A673 (cell line): Measurements from ENCODE around the gene FDXR. TPM values are rescaled to one million over a fixed set of nuclear protein-coding genes. Genes with fewer than 3 reads are reported as not detected.
"Not testable (repeated sequence)": the region's sequence is repeated elsewhere in the genome, so short reads cannot be mapped to it uniquely, and the experiment has no call there.

Source experiments
- BruUV-seq: library from RNA; stranded (reverse); fragments of 400-500 nt; replicated peaks from 2 replicates; lab custom pipeline; 2021; lab: Mats Ljungman, UMichigan
- CTCF ChIA-PET: fragments of 300-600 bp; sonication (Branson Sonifier 250); formaldehyde crosslinking; loops from one replicate; lab custom pipeline; 2022; ENCODE audit warnings: antibody characterized with exemption; lab: Charles Lee
- POLR2A ChIA-PET: fragments of 300-600 bp; sonication (Branson Sonifier 250); formaldehyde crosslinking; loops from one replicate; lab custom pipeline; 2022; ENCODE audit warnings: antibody characterized with exemption; ENCODE audit not compliant: low non-redundant PET; lab: Charles Lee
- DNase-seq: peaks from one replicate; pipeline ENCODE4 v3.0.0-alpha.2; 2015; ENCODE audit warnings: low spot score
- H3K27ac ChIP-seq: fragments of 200-600 bp; sonication (generic); 2 replicates; pipeline ENCODE4 v1.5.1; 2016; ENCODE audit warnings: mixed run types, low read depth, mild to moderate bottlenecking, mixed read lengths, antibody characterized with exemption, low read length; ENCODE audit not compliant: poor library complexity, severe bottlenecking
- H3K27me3 ChIP-seq: fragments of 200-600 bp; sonication (generic); replicated peaks from 2 replicates; pipeline ENCODE4 v1.6.1; 2017; ENCODE audit warnings: mixed run types, low read depth, mild to moderate bottlenecking, mixed read lengths, antibody characterized with exemption, low read length; ENCODE audit not compliant: insufficient read depth, poor library complexity
- H3K36me3 ChIP-seq: fragments of 200-600 bp; sonication (generic); 2 replicates; pipeline ENCODE4 v1.6.1; 2016; ENCODE audit warnings: mixed run types, mild to moderate bottlenecking, mixed read lengths, antibody characterized with exemption, low read length; ENCODE audit not compliant: insufficient read depth, poor library complexity, severe bottlenecking
- H3K4me1 ChIP-seq: fragments of 200-600 bp; sonication (generic); 2 replicates; pipeline ENCODE4 v1.6.1; 2017; ENCODE audit warnings: mixed run types, mild to moderate bottlenecking, mixed read lengths, antibody characterized with exemption, low read length; ENCODE audit not compliant: insufficient read depth, poor library complexity, severe bottlenecking
- H3K4me3 ChIP-seq: fragments of 200-600 bp; sonication (generic); 2 replicates; pipeline ENCODE4 v1.5.1; 2016; ENCODE audit warnings: low read depth, mixed run types, mild to moderate bottlenecking, mixed read lengths, low read length; ENCODE audit not compliant: poor library complexity, severe bottlenecking
- H3K9me3 ChIP-seq: fragments of 200-600 bp; sonication (generic); 2 replicates; pipeline ENCODE4 v1.6.1; 2016; ENCODE audit warnings: mixed run types, low read depth, mild to moderate bottlenecking, mixed read lengths, antibody characterized with exemption, low read length; ENCODE audit not compliant: poor library complexity, severe bottlenecking
- EZH2 ChIP-seq: fragments of 200-600 bp; sonication (generic); IDR thresholded peaks from 2 replicates; pipeline ENCODE4 v1.6.1; 2017; ENCODE audit warnings: borderline replicate concordance, low read depth, mild to moderate bottlenecking, mixed read lengths, antibody characterized with exemption, low read length; ENCODE audit not compliant: poor library complexity, severe bottlenecking
- intact Hi-C: fragments of 100-400 bp; cut with micrococcal nuclease; formaldehyde crosslinking; loops from one replicate; pipeline ENCODE4 v1.10.0; 2022; ENCODE audit not compliant: unreplicated experiment
- total RNA-seq: library from RNA; stranded (reverse); gene quantifications from 2 replicates; pipeline ENCODE4 v1.2.3, GENCODE V29; 2021
- TF ChIP-seq, protein P1 (sequence below): fragments of 300-800, 200-600 bp; sonication (generic); conservative IDR thresholded peaks from 2 replicates; pipeline ENCODE4 v1.5.1; 2017; ENCODE audit warnings: low read depth, mild to moderate bottlenecking, antibody characterized with exemption, low read length, moderate library complexity, mixed read lengths

FDXR gene
- total RNA-seq, 1 experiment from 2014 or later: 17.8 TPM

DNA sequence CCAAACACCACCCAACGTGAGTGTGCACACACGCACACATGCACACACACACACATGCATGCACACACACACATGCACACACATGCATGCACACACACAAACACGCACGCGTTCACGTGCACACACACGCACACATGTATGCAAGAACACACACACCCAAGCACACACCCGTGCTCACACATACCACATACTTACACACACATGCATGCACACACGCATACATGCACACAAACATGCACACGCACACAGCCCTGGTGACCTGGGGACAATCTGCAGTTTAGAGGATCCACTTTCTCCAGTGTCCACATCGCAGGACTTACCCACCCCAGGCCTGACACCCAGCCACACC, 44.0 kb upstream of the FDXR start:
- Histone ChIP-seq H3K27me3 (peaks cover 2% of the 10 kb centered on the region), H3K9me3 (no peaks in the 10 kb centered on the region), H3K36me3 (no peaks in the 10 kb centered on the region), H3K4me3 (no peak overlapping the region), H3K4me1 (peaks cover 9% of the 10 kb centered on the region), H3K27ac (no peak overlapping the region)
- POLR2A ChIA-PET: no interaction called here
- TF ChIP-seq, protein P1, sequence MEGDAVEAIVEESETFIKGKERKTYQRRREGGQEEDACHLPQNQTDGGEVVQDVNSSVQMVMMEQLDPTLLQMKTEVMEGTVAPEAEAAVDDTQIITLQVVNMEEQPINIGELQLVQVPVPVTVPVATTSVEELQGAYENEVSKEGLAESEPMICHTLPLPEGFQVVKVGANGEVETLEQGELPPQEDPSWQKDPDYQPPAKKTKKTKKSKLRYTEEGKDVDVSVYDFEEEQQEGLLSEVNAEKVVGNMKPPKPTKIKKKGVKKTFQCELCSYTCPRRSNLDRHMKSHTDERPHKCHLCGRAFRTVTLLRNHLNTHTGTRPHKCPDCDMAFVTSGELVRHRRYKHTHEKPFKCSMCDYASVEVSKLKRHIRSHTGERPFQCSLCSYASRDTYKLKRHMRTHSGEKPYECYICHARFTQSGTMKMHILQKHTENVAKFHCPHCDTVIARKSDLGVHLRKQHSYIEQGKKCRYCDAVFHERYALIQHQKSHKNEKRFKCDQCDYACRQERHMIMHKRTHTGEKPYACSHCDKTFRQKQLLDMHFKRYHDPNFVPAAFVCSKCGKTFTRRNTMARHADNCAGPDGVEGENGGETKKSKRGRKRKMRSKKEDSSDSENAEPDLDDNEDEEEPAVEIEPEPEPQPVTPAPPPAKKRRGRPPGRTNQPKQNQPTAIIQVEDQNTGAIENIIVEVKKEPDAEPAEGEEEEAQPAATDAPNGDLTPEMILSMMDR: no peak
- no peak for TF ChIP-seq EZH2
- no TSS peak for BruUV-seq
- CTCF ChIA-PET: no interaction called here
- DNase-seq: no peak
- intact Hi-C loops: no loop called here

DNA sequence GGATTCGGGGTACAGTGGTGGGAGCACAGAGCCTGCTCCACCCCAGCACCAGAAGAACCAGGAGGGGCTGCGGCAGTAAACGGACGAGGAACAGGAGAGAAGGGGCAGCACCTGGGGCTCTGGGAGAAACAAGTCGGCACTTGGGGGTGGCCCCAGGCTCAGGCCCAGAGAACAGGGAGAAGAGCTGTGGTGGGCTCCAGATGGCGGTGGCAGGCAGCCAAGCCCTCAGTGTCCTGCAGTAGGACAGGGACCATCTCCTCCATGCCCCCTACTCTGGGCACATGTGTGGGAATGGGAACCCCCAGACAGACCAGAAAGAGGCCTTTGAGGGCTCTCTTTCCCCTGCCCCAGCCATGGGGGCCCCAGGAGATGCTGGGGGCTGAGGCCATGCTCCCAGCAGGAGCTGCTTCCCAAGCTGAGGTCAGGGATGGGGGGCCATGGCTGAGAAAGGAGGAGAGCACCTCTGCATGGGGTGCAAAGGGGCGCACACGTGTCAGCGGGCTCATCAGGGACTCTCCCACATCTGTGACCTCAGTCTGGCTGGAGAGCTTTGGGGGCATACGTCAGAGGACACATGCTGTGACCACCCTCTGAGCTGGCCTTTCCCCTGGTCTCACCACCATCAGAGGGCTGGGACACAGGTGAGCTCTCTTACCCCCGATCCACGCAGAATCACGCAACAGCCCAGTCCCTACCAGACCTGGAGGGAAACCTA, 43.5 kb upstream of the FDXR start:
- ChIA-PET CTCF (no interaction called here), POLR2A (no interaction called here)
- DNase-seq: no peak
- Histone ChIP-seq H3K9me3 (no peaks in the 10 kb centered on the region), H3K36me3 (no peaks in the 10 kb centered on the region), H3K4me1 (peaks cover 7% of the 10 kb centered on the region), H3K4me3 (no peak overlapping the region), H3K27ac (no peak overlapping the region), H3K27me3 (no peaks in the 10 kb centered on the region)
- intact Hi-C loops: no loop called here
- TF ChIP-seq, protein P1: no peak
- TF ChIP-seq EZH2: no peak
- no TSS peak for BruUV-seq

DNA sequence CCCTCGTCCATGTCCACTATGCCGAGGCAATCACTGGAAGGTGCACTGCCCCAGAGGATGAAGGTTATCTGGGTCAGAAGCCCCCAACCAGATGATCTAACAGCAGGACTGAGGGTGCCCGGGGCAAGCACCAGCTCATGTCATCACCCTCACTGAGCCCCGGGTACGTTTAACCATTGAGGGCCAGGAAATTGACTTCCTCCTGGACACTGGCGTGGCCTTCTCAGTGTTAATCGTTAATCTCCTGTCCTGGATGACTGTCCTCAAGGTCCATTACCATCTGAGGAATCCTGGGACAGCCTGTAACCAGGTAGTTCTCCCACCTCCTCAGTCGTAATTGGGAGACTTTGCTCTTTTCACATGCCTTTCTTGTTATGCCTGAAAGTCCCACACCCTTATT, 38.6 kb upstream of the FDXR start:
- H3K27me3 ChIP-seq: not testable (repeated sequence)

DNA sequence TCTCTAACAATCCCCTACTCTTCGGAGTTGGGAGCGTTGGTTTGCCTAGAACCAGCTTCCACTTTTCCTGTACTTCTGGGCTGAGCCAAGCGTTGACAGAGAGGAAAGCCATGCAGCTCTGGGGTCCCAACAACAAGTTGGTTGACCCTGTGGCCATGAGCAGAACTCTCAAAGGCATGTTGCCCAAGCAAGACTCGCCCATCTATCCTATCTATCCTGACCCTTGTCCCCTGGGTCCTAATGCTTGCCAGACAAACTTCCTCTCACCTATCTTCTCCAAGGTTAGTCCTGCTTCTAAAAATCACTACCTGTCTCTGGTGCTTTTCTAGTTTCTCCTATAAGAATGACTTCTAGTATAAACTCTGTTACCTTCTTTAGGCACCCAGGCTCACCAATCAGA, 36.3 kb upstream of the FDXR start:
- H3K9me3 ChIP-seq, H3K27ac ChIP-seq, H3K4me1 ChIP-seq, H3K4me3 ChIP-seq, H3K27me3 ChIP-seq, DNase-seq, POLR2A ChIA-PET, CTCF ChIA-PET, intact Hi-C loops, BruUV-seq, H3K36me3 ChIP-seq: not testable (repeated sequence)

More for the DNA sequence above, 38.6 kb upstream of the FDXR start:
- DNase-seq, POLR2A ChIA-PET, intact Hi-C loops, H3K9me3 ChIP-seq, BruUV-seq, H3K4me1 ChIP-seq, H3K27ac ChIP-seq, H3K36me3 ChIP-seq, CTCF ChIA-PET, H3K4me3 ChIP-seq: not testable (repeated sequence)
